Mesendoderm (in vitro differentiated cells): ENCODE measurements around the gene ANKRD13D.

Source experiments
- DNase-seq: peaks from one replicate; pipeline ENCODE4 v3.0.0; 2013
- H2AK5ac ChIP-seq: 2 replicates; pipeline ENCODE4 v1.6.1; 2013; ENCODE audit warnings: low read length, inconsistent platforms
- H2BK120ac ChIP-seq: 2 replicates; pipeline ENCODE4 v1.6.1; 2013; ENCODE audit warnings: low read depth, mild to moderate bottlenecking, low read length, moderate library complexity, mixed read lengths
- H2BK15ac ChIP-seq: replicated peaks from 2 replicates; pipeline ENCODE4 v1.6.1; 2013; ENCODE audit warnings: low read depth, mild to moderate bottlenecking, moderate library complexity
- H2BK5ac ChIP-seq: 2 replicates; pipeline ENCODE4 v1.6.1; 2013; ENCODE audit warnings: low read length, inconsistent platforms
- H3K18ac ChIP-seq: 2 replicates; pipeline ENCODE4 v1.6.1; 2013; ENCODE audit warnings: mild to moderate bottlenecking, low read length, mixed read lengths
- H3K23ac ChIP-seq: one replicate; pipeline ENCODE4 v1.6.1; 2013; ENCODE audit warnings: low read length
- H3K27ac ChIP-seq: 2 replicates; pipeline ENCODE4 v1.5.1; 2013; ENCODE audit warnings: low read depth, mild to moderate bottlenecking, inconsistent platforms, low read length, moderate library complexity
- H3K27me3 ChIP-seq: 2 replicates; pipeline ENCODE4 v1.6.1; 2013; ENCODE audit warnings: low read length, control low read depth, mild to moderate bottlenecking, inconsistent platforms; ENCODE audit not compliant: insufficient read depth, poor library complexity
- H3K36me3 ChIP-seq: 2 replicates; pipeline ENCODE4 v1.6.1; 2013; ENCODE audit warnings: low read length, inconsistent platforms; ENCODE audit not compliant: control insufficient read depth, insufficient read depth
- H3K4ac ChIP-seq: one replicate; pipeline ENCODE4 v1.6.1; 2013; ENCODE audit warnings: low read depth, mild to moderate bottlenecking, low read length, moderate library complexity
- H3K4me1 ChIP-seq: 2 replicates; pipeline ENCODE4 v1.6.1; 2013; ENCODE audit warnings: low read depth, low read length, inconsistent platforms; ENCODE audit not compliant: control insufficient read depth
- H3K4me2 ChIP-seq: 2 replicates; pipeline ENCODE4 v1.6.1; 2013; ENCODE audit warnings: low read length
- H3K4me3 ChIP-seq: 2 replicates; pipeline ENCODE4 v1.5.1; 2013; ENCODE audit warnings: mild to moderate bottlenecking, low read length
- H3K56ac ChIP-seq: one replicate; pipeline ENCODE4 v1.6.1; 2013; ENCODE audit warnings: low read length
- H3K79me1 ChIP-seq: 2 replicates; pipeline ENCODE4 v1.6.1; 2013; ENCODE audit warnings: low read length, inconsistent platforms
- H3K79me2 ChIP-seq: 2 replicates; pipeline ENCODE4 v1.6.1; 2013; ENCODE audit warnings: mild to moderate bottlenecking, low read length; ENCODE audit not compliant: control insufficient read depth, insufficient read depth
- H3K9ac ChIP-seq: 2 replicates; pipeline ENCODE4 v1.6.1; 2013; ENCODE audit warnings: low read length, inconsistent platforms
- H4K5ac ChIP-seq: one replicate; pipeline ENCODE4 v1.6.1; 2013; ENCODE audit warnings: low read length
- H4K8ac ChIP-seq: one replicate; pipeline ENCODE4 v1.6.1; 2013; ENCODE audit warnings: low read depth, mild to moderate bottlenecking, control low read depth, low read length, moderate library complexity
- WGBS: extraction: QIAGEN DNeasy Blood & Tissue Kit; methylation state at CpG from one replicate; pipeline ENCODE4 v1.1.7; 2013; ENCODE audit warnings: low lambda C conversion rate, missing lambda C conversion rate; ENCODE audit not compliant: insufficient coverage; ENCODE audit errors: extremely low coverage; 5-methylcytosine and 5-hydroxymethylcytosine counted together

The ANKRD13D gene

DNA sequence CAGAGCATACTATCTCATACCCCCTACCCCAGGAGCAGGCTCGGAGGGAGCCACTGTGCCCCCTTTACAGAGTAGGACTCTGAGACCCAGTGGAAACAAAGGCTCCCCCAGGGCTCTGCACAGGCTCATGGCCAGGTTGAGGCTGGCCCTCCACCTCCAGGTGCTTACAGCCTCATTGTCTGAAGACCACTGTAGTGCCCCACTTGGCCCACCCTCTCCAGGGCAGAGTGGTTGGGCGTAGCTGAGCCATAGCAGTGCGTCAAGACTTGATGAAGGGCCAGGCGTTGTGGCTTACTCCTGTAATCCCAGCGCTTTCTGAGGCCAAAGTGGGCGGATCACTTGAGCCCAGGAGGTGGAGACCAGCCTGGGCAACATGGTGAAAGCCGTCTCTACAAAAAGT, 1.7 kb downstream of the ANKRD13D start:
- Histone ChIP-seq H2BK5ac (no peak overlapping the region), H3K27me3 (no peaks in the 10 kb centered on the region), H3K23ac (no peak overlapping the region), H3K36me3 (peaks cover 2% of the 10 kb centered on the region), H2BK120ac (no peak overlapping the region), H3K4me3 (no peak overlapping the region), H4K5ac (no peak overlapping the region), H3K4me2 (no peak overlapping the region), H3K4ac (no peak overlapping the region), H4K8ac (no peak overlapping the region), H3K4me1 (peaks cover 5% of the 10 kb centered on the region), H3K9ac (peak overlapping the region; percentile 98), H3K18ac (no peak overlapping the region), H3K79me2 (no peaks in the 10 kb centered on the region), H3K56ac (no peak overlapping the region), H2AK5ac (no peak overlapping the region), H2BK15ac (no peak overlapping the region), H3K27ac (no peak overlapping the region), H3K79me1 (peaks cover 8% of the 10 kb centered on the region)
- no peak for DNase-seq
- no CpG with 5 or more reads among the region's 7 CpGs for WGBS

DNA sequence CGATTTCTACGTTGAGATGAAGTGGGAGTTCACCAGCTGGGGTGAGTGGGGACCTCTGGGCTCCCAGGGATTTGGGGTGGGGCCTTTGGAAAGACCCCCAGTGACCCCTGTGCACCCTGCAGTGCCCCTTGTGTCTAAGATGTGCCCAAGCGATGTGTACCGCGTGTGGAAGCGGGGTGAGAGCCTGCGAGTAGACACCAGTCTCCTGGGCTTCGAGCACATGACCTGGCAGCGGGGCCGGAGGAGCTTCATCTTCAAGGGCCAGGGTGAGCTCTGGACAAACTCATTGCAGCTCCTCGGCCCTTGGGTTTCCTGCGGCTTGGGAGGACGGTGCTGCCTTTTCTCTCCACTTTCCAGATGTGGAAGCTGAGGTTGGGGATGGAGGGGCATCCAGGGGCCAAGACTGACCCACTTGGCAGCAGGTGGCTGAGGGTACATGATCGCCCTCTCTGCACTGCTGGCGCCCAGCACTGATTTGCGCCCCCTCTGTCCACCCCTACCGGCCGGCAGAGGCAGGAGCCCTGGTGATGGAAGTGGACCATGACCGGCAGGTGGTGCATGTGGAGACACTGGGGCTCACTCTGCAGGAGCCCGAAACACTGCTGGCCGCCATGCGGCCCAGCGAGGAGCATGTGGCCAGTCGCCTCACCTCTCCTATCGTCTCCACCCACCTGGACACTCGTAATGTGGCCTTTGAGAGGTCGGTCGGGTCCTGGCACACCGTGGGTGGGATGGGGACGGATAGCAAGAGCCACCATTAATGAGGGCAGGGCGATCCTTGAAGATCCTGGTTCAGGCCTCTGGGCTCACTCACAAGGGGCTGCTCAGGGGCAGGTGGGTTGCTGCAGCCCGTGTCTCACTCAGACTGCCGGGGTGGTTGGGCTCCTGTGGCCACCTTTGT, 2.6 kb downstream of the ANKRD13D start:
- H2BK15ac ChIP-seq: no peak overlapping the region
- no peak overlapping the region for H2AK5ac ChIP-seq
- H4K5ac ChIP-seq: no peak overlapping the region
- no peak overlapping the region for H2BK5ac ChIP-seq
- H2BK120ac ChIP-seq: no peak overlapping the region
- H3K79me1 ChIP-seq: peaks cover 8% of the 10 kb centered on the region
- H3K4ac ChIP-seq: no peak overlapping the region
- H3K79me2 ChIP-seq: no peaks in the 10 kb centered on the region
- no peak overlapping the region for H3K27ac ChIP-seq
- WGBS: no CpG with 5 or more reads among the region's 33 CpGs
- no peak overlapping the region for H3K4me2 ChIP-seq
- DNase-seq: no peak
- no peak overlapping the region for H4K8ac ChIP-seq
- peaks cover 5% of the 10 kb centered on the region for H3K4me1 ChIP-seq
- H3K36me3 ChIP-seq: peaks cover 2% of the 10 kb centered on the region
- H3K56ac ChIP-seq: no peak overlapping the region
- no peak overlapping the region for H3K23ac ChIP-seq
- H3K18ac ChIP-seq: no peak overlapping the region
- H3K9ac ChIP-seq: no peak overlapping the region
- no peak overlapping the region for H3K4me3 ChIP-seq
- no peaks in the 10 kb centered on the region for H3K27me3 ChIP-seq

DNA sequence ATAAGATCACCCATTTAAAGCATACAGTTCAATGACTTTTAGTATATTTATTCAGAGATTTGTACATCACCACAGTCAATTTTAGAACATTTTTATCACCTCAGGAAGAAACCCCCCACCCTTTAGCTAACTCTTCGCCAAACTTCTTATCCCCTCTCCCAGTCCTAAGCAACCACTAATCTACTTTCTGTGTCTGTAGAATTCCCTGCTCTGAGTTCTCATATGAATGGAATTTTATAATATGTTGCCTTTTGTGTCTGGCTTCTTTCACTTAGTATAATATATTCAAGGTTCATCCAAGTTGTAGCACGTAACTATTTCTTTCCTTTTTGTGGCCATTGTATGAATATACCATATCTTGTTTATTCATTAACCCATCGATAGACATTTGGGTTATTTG, 3.6 kb downstream of the ANKRD13D start:
- H3K27ac ChIP-seq: no peak overlapping the region
- no peak overlapping the region for H3K4ac ChIP-seq
- no peak overlapping the region for H2BK120ac ChIP-seq
- H3K4me2 ChIP-seq: no peak overlapping the region
- H3K56ac ChIP-seq: no peak overlapping the region
- H2BK15ac ChIP-seq: no peak overlapping the region
- peaks cover 2% of the 10 kb centered on the region for H3K36me3 ChIP-seq
- peaks cover 8% of the 10 kb centered on the region for H3K79me1 ChIP-seq
- peaks cover 5% of the 10 kb centered on the region for H3K4me1 ChIP-seq
- H3K79me2 ChIP-seq: no peaks in the 10 kb centered on the region
- no CpG with 5 or more reads among the region's 3 CpGs for WGBS
- H3K23ac ChIP-seq: no peak overlapping the region
- no peak overlapping the region for H2AK5ac ChIP-seq
- no peak overlapping the region for H4K8ac ChIP-seq
- H3K27me3 ChIP-seq: no peaks in the 10 kb centered on the region
- H2BK5ac ChIP-seq: no peak overlapping the region
- H4K5ac ChIP-seq: no peak overlapping the region
- DNase-seq: no peak
- H3K18ac ChIP-seq: no peak overlapping the region
- no peak overlapping the region for H3K4me3 ChIP-seq
- H3K9ac ChIP-seq: no peak overlapping the region

DNA sequence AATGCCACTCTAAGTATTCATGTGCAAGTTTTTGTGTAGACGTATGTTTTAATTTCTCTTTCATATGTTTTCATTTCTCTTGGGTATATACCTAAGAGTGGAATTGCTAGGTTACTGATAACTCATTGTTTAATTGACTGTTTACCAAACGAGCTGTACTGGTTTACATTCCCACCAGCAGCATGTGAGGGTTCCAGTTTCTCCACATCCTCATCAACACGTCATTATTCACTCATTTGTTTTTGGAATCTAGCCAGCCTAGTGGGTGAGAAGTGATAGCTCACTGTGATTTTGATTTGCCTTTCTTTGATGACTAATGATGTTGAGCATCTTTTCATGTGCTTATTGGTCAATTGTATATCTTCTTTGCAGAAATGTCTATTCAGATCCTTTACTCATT, 4.0 kb downstream of the ANKRD13D start:
- Histone ChIP-seq H3K4me2 (no peak overlapping the region), H2BK5ac (no peak overlapping the region), H3K56ac (no peak overlapping the region), H3K23ac (no peak overlapping the region), H2BK120ac (no peak overlapping the region), H4K8ac (no peak overlapping the region), H3K27ac (no peak overlapping the region), H3K9ac (no peak overlapping the region), H3K4ac (no peak overlapping the region), H2BK15ac (no peak overlapping the region), H3K27me3 (no peaks in the 10 kb centered on the region), H3K4me3 (no peak overlapping the region), H3K79me1 (peaks cover 8% of the 10 kb centered on the region), H3K4me1 (peaks cover 1% of the 10 kb centered on the region), H3K18ac (no peak overlapping the region), H3K79me2 (no peaks in the 10 kb centered on the region), H4K5ac (no peak overlapping the region), H2AK5ac (no peak overlapping the region), H3K36me3 (peaks cover 2% of the 10 kb centered on the region)
- DNase-seq: no peak
- WGBS: no CpG with 5 or more reads among the region's 3 CpGs

DNA sequence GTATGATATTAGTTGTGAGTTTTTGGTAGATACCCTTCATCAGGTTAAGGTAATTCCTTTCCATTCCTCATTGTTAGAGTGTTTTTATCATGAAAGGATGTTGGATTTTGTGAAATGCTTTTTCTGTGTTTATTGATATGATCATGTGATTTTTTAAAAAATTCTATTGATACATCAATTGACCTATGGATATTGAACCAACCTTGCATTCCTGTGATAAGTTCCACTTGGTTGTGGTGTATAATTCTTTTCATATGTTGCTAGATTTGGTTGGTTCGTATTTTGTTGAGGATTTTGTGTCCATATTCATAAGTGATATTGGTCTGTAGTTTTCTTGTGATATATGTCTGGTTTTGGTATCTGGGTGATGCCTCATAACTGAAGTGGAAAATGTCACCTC, 6.7 kb downstream of the ANKRD13D start:
- no CpG with 5 or more reads among the region's 1 CpG for WGBS
- H3K27me3 ChIP-seq: no peaks in the 10 kb centered on the region
- no peak overlapping the region for H3K23ac ChIP-seq
- no peak overlapping the region for H3K4me2 ChIP-seq
- H3K79me1 ChIP-seq: peaks cover under 1% of the 10 kb centered on the region
- no peak overlapping the region for H2BK120ac ChIP-seq
- no peak overlapping the region for H3K18ac ChIP-seq
- H3K79me2 ChIP-seq: no peaks in the 10 kb centered on the region
- no peaks in the 10 kb centered on the region for H3K4me1 ChIP-seq
- no peak overlapping the region for H3K4ac ChIP-seq
- no peak overlapping the region for H4K8ac ChIP-seq
- peaks cover 8% of the 10 kb centered on the region for H3K36me3 ChIP-seq
- H3K27ac ChIP-seq: no peak overlapping the region
- no peak for DNase-seq
- no peak overlapping the region for H2BK5ac ChIP-seq
- H2BK15ac ChIP-seq: no peak overlapping the region
- no peak overlapping the region for H3K56ac ChIP-seq
- H4K5ac ChIP-seq: no peak overlapping the region
- no peak overlapping the region for H3K9ac ChIP-seq
- H2AK5ac ChIP-seq: no peak overlapping the region
- H3K4me3 ChIP-seq: no peak overlapping the region

DNA sequence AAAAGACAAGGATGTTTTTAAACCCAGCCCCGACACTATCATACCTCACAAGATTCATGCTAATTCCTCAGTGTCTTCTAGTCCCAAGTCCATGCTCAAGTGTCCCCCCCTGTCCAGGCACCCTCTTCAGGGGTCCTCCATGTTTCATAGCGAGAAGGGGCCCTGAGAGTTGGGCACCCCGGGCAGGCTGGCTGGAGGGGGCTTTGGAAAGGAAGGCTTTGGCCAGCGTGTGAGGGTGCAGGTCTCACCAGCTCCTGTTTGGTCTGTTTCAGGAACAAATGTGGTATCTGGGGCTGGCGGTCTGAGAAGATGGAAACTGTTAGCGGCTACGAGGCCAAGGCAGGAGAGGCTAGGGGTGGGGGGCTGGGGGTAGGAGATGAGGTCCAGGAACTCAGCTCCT, 9.7 kb downstream of the ANKRD13D start:
- no peak for DNase-seq
- H3K18ac ChIP-seq: no peak overlapping the region
- H4K5ac ChIP-seq: no peak overlapping the region
- no peaks in the 10 kb centered on the region for H3K79me1 ChIP-seq
- no peak overlapping the region for H3K4me3 ChIP-seq
- WGBS: no CpG with 5 or more reads among the region's 7 CpGs
- no peak overlapping the region for H3K56ac ChIP-seq
- H3K4me1 ChIP-seq: peaks cover 2% of the 10 kb centered on the region
- no peak overlapping the region for H3K27ac ChIP-seq
- H3K4me2 ChIP-seq: no peak overlapping the region
- H3K36me3 ChIP-seq: peaks cover 10% of the 10 kb centered on the region
- H3K23ac ChIP-seq: no peak overlapping the region
- no peak overlapping the region for H2AK5ac ChIP-seq
- no peak overlapping the region for H2BK5ac ChIP-seq
- H2BK120ac ChIP-seq: no peak overlapping the region
- H3K4ac ChIP-seq: no peak overlapping the region
- H3K27me3 ChIP-seq: no peaks in the 10 kb centered on the region
- H3K79me2 ChIP-seq: no peaks in the 10 kb centered on the region
- H3K9ac ChIP-seq: no peak overlapping the region
- no peak overlapping the region for H2BK15ac ChIP-seq
- H4K8ac ChIP-seq: no peak overlapping the region
